HG03103 (cell line): ENCODE data around the gene VWA1.
"Not testable (repeated sequence)": the region's sequence is repeated elsewhere in the genome, so short reads cannot be mapped to it uniquely, and the experiment has no call there.

Source experiments
- ATAC-seq: cut with Tn5 transposase; IDR thresholded peaks from one replicate; pipeline ENCODE4 v1.9.1; 2021; ENCODE audit warnings: low read depth; ENCODE audit not compliant: unreplicated experiment

Gene VWA1

DNA sequence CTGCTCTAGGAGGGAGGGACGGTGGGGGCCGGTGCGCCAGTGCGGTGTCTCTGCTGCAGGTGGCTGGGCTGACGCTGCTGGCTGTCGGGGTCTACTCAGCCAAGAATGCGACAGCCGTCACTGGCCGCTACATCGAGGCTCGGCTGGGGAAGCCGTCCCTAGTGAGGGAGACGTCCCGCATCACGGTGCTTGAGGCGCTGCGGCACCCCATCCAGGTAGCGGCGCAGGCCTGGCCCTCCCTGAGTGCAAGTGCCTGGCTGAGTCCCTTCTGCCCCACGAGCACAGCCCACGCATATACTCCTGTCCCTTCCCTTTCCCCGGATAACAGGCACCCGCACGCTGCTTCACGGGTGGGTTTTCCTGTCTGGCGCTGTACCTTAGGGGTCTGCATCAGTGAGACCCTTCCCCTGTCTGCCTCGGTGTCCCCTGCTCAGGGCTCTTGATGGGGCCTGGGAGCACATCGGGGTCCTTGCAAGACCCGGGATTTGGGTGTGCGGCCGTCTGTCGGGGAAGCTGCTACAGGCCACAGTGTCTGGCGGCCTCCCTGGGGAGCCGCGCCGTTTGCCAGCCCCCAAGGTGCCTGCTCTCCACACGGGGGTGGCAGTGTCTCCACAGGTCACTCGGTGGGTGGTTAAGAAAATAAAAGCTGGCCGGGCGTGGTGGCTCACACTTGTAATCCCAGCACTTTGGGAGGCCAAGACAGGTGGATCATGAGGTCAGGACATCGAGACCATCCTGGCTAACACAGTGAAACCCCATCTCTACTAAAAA lies 19.0 kb downstream of the VWA1 start:
- not testable (repeated sequence) for ATAC-seq

DNA sequence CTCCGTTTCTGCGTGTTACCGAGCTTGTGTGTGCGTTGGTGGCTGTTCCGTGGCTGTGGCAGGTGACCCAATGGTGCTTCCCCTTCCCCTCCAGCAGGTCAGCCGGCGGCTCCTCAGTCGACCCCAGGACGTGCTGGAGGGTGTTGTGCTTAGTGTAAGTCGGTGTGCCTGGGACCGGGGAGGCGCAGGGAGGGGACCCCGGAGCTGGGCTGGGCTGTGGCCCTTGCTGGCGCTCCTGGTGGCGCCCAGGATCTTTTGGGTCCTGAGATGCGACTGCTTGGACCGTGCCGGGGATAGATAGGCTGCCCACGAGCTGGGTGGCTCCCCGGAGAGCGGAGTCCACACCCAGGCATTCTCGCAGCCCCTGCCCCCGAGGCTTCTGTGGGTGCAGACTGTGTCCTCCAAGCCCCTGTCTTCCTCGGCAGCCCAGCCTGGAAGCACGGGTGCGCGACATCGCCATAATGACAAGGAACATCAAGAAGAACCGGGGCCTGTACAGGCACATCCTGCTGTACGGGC lies 19.9 kb downstream of the VWA1 start:
- ATAC-seq = no peak

DNA sequence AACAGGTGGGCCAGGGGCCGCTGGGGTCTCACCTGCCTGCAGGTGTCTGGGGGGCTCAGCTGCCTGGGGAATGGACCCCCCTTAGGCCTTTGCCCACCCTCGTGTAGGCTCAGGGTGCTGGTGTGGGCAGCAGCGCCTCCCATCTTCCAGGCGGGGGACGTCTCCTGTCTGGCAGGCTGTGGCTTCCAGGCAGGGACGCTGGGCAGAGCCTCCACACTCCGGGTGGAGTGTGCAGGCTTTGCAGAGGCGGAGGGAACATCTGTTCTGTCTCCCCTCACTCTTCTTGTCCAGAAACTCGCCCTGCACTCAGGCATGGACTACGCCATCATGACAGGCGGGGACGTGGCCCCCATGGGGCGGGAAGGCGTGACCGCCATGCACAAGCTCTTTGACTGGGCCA lies 20.4 kb downstream of the VWA1 start:
- ATAC-seq = not testable (repeated sequence)

DNA sequence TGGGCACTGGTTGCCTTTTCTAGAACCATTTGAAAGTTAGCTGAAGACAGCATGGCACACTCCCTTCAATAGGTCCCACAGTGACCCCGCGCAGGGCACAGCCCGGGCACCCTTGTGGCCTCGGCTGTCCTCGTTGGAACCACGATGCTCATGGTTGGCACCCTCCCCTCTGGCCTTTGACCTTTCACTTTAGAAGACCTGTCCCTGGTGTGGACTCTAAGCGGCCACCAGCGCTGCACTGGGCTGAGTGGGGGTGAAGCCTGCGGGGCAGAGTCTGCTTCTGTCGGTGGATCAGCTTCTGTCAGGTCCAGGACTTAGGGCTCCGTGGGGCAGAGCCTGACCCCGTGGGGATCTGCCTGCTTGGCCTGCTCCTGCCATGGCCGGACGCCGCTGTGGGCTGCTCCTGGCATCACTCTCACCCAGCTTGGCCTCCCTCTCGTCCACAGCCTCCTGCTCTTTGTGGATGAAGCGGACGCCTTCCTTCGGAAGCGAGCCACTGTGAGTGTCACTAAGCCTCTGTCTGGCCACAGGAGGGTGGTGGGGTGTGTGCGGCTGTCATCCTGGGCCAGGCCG lies 21.3 kb downstream of the VWA1 start:
- ATAC-seq = not testable (repeated sequence)

DNA sequence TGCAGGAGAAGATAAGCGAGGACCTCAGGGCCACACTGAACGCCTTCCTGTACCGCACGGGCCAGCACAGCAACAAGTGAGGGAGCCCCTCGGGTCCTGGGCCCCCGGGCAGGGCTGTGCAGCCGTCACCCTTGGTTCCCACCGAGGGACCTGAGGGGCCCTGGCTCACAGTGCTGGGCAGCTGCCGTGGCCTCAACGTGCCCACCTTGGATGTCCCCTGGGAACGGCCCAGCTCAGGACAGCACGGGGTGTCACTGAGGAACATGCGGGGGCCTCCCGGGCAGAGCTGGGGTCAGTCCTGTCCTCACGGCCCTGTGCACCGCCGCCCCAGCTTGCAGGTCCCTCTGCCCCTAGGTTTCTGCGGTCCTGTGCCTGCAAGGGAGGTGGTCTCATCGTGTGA lies 23.7 kb downstream of the VWA1 start:
- ATAC-seq = not testable (repeated sequence)

DNA sequence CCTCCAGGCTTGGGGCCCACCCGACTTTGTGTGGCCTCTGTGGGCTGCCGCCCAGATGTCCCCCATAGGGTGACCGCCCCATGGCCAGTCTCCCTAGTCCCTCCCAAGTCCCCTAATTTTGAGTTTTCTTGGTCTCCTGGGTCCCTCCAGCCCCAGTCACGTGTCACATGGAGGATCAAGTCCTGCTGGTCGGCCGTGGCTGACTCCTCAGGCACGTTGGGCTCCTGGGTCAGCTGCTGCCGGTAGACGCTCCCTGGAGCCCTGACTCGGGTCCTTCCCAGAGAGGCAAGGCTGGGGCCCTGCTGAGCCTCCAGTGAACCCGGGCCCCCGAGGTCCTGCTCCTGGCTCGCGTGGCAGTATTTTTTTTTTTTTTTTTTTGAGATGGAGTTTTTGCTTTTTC lies 24.2 kb downstream of the VWA1 start:
- not testable (repeated sequence) for ATAC-seq

DNA sequence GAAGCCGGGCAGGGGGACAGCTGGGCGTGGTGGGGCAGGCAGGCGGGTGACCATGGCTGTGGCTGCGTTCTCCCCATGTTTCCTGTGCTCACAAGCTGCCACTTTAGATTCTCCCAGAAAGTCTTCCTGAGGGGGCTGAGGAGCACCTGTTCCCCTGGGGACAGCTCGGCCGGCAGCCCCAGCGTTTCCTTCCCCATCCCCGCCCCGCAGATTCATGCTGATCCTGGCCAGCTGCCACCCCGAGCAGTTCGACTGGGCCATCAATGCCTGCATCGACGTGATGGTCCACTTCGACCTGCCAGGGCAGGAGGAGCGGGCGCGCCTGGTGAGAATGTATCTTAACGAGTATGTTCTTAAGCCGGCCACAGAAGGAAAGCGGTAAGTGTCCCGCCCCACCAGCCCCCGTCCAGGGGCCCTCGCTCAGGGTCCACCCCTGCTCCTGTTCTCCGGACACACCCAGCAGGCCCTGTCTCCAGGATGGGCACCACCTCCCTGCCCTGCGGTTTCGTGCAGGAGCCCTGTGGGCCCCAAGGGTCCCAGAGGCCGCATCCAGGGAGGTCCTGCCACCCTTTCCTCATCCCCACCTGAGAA lies 25.1 kb downstream of the VWA1 start:
- ATAC-seq = no peak

DNA sequence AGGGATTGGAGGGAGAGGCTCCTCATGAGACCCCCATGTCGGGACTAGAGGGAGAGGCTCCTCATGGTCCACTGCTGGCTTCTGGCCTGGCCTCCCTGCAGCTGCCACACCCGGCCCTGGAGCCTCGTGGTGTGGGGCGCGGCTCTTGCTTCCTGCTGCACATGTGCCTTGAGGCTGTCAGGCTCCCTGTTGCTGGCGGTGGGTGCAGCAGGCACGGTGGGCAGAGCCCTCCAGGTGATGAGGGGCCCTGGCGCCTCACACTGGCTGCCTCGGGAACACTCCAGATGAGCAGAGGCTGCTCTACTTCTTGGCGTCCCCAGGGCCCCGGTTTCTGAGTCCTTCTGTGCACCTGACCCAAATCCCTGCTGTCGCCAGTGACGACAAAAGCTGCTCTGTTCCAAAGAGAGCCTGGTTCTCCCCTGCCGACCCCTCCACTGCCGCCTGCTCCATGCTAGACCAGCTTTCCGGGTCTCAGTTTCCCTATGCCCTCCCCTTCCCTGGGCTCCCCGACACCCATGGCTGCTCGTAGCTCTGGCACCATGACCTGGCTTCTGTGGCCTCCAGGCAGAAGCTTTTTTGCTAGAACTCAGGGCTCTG lies 26.3 kb downstream of the VWA1 start:
- no peak for ATAC-seq

DNA sequence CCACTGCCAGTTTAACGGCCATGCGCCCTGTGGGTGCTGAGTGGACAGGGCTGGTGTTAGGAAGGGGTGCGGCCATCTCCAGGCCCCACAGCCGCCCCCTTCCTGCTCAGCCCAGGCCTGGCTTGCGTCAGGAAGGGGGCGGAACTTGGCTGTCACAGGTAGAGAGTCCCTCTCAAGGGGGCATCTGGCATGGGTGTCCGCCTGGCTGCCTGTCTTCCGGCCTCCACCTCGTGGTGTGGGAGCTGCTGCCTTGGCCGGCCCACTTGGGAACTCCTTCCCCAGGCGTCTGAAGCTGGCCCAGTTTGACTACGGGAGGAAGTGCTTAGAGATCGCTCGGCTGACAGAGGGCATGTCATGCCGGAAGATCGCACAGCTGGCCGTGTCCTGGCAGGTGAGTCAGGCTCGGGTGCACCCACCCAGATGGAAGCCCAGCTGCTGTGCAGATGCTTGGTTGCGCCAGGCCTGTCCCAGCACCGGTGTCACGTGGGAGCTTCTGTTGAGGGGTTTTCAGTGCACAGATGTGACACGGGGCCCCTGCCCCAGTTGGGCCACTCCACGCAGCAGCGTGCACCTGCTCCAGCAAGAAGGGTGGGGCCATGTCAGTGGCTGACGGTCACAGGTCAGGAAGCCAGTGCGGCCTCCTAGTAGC lies 27.0 kb downstream of the VWA1 start:
- ATAC-seq = no peak

DNA sequence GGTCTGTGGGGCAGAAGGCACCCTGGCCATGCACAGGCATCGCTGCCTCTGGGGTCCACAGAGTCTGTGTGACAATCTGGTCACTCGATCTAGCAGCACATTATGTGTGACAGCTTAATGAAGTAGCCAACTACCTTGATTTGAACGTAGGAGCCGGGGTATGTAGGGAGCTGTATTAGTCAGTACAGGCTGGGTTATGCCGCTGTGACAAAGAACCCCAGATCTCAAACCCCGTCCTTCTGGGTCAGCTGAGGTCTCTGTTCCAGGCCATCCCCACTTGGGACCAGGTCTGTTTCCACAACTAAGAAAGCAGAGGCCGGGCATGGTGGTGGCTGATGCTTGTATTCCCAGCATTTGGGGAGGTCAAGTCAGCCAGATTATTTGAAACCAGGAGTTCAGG lies 27.8 kb downstream of the VWA1 start:
- no peak for ATAC-seq

DNA sequence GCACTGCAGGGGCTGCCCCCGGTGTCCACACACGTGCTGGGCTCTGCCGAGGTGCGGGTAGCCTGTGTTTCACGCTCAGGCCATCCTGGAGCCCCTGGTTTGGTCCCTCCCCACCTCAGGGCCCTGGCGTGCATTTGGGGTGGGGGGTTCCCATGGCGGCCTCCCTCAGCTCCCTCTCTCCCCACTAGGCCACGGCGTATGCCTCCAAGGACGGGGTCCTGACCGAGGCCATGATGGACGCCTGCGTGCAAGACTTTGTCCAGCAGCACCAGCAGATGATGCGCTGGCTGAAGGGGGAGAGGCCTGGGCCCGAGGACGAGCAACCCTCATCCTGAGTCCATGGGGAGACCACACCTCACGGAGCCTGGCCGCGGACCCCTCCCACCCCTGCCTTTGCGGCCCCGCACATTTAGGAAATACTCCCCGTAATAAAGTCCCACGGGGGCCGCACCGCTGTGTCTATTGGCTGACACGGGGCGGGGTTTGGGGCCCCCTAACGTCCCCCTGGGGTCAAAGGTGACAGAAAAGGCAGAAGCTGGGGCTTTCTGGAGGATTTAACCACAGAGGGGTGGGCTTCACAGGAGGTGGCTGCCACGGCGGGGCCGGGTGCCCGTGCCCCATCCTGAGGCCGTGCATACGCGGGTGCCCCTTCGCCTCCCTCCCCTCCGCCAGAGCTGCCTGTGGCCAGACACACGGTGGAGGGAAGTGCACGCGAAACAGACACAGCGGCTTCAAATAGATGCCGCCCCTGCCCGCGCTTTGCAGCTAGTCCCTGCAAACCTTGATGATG lies 32.9 kb downstream of the VWA1 start:
- ATAC-seq = not testable (repeated sequence)

DNA sequence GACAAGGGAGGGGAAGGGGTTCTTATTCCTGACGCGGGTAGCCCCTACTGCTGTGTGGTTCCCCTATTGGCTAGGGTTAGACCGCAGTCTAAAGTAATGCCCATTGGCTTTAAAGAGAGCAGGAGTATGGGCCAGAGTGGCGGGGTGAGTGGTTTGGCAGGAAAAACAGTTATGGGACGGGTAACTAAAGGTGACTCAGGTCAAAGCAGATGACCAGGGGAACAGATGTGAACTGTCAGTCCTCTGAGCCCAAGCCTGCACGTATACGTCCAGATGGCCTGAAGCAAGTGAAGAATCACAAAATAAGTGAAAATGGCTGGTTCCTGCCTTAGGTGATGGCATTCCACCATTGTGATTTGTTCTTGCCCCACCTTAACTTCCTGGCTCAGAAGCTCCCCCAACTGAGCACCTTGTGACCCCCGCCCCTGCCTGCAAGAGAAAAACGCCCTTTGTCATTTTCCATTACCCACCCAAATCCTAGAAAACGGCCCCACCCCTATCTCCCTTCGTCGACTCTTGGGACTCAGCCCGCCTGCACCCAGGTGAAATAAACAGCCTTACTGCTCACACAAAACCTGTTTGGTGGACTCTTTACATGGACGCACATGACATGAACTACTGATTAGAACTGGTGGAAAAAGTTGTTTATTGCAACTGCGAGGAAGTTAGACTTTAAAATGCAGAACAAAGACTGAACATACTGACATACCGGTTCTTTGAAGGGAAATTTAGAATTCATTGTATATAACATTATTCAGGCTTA lies 35.3 kb downstream of the VWA1 start:
- ATAC-seq = no peak

DNA sequence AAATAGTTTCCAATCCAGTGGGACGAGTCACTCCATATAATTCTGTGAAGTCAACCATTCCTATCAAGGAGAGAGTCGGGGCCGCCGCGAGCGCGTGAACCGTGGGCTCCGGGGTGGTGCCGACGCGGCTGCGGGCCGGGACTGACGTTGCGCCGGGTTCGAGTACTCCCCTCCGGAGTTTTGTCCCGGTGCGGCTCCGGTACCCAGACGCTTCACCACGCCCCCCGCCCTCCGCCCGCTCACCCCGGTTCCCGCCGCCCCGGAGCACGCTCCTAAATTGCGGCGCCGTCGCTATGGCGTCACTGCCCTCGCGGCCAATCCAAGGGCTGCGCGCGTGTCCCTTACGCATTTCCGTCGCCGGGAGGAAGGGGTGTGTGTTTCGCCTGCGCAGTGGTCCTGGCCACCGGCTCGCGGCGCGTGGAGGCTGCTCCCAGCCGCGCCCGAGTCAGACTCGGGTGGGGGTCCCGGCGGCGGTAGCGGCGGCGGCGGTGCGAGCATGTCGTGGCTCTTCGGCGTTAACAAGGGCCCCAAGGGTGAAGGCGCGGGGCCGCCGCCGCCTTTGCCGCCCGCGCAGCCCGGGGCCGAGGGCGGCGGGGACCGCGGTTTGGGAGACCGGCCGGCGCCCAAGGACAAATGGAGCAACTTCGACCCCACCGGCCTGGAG lies 36.0 kb downstream of the VWA1 start, which contains the start of gene ATAD3B:
ATAD3B (plus strand) TSS at position 377 of the 664 bp plus-strand sequence; CDS start at position 497, 120 bp downstream.
- peak; percentile 91 for ATAC-seq

DNA sequence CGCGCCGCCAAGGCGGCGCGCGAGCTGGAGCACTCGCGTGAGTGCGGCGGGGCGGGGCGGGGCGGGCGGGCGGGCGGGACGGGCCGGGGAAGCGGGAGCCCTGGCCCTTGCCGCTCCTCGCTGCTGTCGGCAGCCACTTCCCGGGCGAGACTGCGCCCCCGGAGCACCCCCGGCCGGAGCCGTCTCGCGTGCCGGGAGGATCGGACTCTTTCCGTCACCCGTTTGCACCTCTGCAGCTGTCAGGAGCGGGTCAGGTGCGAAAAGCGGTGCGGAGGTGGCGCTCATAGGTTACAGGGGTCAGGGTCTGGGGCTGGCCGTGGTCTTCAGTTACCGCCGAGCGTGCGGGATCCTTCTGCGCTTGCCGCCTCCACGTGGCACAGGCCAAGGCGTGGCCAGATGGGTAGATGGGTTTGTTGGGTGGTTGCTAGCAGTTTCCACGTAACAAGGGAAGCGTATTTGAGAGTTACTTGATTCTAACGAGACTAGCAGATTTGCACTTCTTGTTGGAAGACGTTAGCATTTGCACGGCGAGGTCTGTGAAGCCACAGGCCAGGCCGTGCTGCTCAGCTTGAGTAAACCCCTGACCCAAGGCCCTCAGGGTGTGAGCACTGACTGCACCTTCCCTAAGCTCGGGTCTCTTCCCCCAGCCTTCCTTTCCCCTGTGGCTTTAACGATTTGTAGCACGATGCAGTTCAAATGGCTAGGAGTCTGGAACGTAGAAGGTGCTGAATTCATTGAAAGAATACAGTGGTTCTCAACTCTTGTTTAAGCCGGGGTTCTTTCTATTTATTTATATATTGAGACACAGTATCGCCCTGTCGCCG lies 36.8 kb downstream of the VWA1 start:
- ATAC-seq = peak; percentile 9

DNA sequence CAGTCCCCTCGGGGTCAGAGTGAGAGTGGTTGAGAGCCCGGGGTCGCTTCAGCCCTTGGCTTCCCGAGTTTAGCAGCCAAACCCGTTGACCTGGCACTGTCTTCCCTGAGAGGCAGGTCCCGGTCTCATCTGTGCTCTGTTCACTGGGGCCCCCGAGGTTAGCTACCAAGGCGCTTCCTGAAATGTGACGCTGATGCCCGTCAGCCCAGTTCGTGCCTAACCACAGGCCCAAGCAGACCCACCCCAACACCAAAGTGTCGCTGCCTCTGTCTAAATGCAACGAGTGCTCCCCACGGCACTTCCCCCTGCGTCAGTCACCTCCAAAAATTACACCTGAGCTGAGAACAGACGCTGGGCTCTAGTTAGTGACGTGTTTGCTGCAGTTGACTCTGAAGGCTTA lies 40.5 kb downstream of the VWA1 start:
- not testable (repeated sequence) for ATAC-seq

DNA sequence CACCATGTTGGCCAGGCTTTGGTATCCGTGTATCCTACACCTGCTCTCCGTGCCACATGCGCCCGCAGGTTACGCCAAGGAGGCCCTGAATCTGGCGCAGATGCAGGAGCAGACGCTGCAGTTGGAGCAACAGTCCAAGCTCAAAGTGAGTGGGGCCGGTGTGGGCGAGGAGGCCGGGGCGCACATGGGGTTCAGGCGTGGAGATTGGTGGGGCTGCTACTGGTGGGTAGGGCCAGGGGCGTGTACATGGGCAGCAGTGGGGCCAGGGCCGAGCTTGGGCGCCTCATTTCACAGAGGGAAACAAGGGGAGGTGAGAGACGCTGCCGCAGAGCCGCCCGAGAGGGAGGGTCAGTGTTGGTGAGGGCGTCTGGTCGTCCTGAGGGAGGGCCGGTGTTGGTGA lies 41.7 kb downstream of the VWA1 start:
- no peak for ATAC-seq

DNA sequence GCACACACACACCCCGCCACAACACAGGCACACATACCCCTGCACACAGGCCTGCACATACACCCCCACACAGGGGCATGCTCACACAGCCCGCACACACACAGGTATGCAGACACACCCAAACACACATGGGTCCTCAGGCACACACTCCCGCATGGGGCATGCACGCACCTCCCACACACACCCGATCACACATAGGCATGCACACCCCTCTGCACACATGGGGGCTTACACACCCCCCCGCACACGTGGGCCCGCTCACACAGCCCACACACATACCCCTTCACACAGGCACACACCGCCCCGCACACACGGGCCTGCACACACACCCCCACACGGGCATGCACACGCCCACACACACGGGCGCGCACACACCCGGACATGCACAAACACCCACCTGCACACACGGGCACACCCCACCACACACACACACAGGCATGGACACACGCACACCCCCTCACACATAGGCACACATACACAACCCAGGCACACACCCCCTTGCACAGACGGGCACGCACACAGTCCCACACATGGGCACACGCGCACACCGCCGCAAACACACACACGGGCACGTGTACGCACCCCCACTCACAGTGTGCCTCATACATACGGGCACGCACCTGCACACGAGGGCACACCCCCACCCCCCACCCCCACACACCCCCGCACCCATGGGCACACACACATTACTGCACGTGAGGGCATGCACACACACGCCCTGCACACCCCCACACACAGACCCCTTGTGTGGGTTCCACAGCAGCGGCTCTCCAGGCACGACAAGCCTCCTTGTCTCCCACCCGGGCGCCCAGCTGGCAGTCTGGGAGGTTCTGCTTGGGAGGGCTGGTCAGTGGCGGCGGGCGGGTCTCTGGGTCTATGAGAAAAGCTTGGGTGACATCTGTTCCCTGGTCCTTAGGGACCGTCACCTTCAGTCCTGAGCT lies 44.3 kb downstream of the VWA1 start:
- no peak for ATAC-seq
